ENCODE data around the gene MCRS1. TPM values are rescaled to one million over a fixed set of nuclear protein-coding genes. Genes with fewer than 3 reads are reported as not detected.

The MCRS1 gene
- polyA plus RNA-seq, 5 donors, result 46.4 to 70.3 (median 50.3) TPM

- no peak for DNase-seq
Observed at GRCh38 chr12:49557917-49558215, 10.1 kb downstream of the MCRS1 start.

- no peak for DNase-seq
Observed at GRCh38 chr12:49557187-49557916, 10.6 kb downstream of the MCRS1 start.

DNA sequence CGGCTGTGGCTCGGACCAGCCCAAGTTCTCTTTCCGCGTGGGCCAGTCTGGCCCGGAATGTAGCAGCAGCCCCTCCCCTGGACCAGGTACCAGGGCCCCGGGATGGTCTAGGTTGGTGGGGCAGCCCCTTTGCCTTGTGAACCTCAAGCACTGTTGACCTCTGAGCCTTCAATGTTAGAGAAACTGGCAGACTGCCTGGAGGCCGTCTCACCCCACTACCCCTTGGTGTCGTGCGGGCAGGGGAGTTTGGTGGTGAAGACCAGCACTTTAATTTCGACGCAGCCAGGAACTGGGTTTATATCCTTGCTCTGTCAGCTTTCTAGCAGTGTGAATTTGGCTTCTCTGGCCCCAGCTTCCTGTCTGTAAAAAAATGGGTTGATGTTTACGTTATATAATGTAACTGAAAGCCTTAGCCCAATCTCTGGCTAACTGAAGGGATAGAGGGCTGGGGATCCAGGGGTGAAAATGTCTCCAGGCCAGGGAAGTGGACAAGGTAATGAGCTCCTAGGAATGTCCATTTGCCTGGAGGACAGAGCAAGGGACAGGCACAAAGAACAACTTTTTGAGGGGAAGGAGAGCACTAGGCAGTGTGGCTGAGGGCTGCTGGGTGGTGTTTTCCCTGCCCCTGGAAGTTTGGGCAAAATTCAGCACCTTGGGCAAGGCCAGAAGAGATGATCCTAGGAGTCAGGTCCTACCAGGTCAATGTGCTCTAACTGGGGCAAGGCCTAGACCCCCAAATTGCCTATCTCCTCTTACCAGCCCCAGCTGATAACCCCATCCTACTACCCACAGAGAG is 11.4 kb downstream of the MCRS1 start:
- no peak for DNase-seq

GRCh38 chr12:49555631-49556390 is 12.1 kb downstream of the MCRS1 start:
- DNase-seq, result no peak

- DNase-seq, result no peak
Observed at GRCh38 chr12:49554266-49554665, 13.7 kb downstream of the MCRS1 start.

GRCh38 chr12:49553512-49554088 is 14.3 kb downstream of the MCRS1 start:
- no peak for DNase-seq

DNA sequence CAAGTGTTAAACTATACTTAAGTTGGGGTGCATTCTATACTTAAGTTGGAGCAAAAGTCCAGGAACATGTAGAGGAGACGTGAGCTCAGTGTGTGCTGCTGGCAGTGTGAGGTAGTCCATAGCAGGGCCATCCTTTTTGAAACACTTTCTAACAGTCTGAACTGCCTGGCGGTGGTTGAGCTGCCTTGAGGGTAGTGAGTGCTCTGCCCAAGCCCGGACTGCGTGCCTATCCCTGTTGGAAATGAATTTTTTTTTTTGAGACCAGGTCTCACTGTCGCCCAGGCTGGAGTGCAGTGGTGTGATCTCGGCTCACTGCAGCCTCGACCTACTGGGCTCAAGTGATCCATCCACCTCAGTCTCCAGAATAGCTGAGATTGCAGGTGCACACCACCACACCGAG is 15.0 kb downstream of the MCRS1 start:
- DNase-seq, result no peak

GRCh38 chr12:49552425-49552824 is 15.5 kb downstream of the MCRS1 start:
- DNase-seq, result no peak

- no peak for DNase-seq
Observed at GRCh38 chr12:49552014-49552413, 15.9 kb downstream of the MCRS1 start.

DNA sequence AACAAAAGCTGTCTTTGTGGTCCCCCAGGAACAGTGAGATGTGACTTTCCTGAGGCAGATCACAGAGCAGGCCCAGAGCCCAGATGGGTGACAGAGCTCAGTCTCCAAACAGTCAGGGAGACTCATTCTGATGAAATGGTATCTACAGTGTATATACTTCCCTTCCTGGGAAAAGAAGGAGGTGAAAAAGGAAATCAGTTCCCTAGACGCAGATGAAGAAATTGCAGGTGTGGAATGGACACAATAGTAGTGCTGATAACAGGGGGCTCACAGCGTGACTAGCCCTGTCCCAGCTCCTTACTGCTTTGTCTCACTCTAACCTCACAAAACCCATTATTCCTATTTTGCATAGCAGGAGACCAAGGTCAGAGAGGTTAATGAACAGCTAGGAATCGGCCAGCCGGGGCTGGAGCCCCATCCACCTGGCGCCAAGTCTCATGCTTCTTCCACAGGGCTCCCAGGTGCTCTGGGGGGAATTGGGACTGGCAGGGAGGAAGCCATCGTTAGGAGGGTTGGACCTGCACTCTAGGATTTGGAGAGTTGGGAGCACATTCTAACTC is 17.2 kb downstream of the MCRS1 start:
- DNase-seq, result no peak

GRCh38 chr12:49549735-49550692 is 17.9 kb downstream of the MCRS1 start:
- no peak for DNase-seq

DNA sequence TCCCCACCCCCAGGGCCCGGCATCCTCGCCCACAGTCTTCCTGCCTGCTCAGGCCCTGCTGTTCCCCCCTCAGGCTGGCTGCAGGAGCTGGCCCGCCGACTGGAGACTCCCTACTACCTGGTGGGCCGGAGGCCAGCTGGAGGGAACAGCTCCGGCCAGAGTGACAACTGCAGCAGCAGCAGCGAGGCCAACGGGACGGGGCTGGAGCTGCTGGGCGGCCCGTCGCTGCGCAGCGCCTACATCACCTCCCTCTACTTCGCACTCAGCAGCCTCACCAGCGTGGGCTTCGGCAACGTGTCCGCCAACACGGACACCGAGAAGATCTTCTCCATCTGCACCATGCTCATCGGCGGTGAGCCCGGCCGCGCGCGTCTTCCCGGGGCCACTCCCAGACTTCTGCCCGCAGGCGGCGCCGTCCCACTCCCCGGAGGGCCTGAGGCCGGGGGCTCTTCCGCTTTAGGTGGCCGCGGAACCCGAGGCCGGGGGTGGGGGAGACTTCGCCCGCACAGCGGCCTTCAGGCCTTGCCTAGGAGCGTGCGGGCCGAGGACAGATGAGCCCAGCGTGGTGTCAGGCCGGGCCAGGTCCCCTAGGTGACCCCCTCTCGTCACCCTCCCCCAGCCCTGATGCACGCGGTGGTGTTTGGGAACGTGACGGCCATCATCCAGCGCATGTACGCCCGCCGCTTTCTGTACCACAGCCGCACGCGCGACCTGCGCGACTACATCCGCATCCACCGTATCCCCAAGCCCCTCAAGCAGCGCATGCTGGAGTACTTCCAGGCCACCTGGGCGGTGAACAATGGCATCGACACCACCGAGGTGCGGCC is 18.9 kb downstream of the MCRS1 start:
- peak; percentile 38 to 50 for DNase-seq

DNA sequence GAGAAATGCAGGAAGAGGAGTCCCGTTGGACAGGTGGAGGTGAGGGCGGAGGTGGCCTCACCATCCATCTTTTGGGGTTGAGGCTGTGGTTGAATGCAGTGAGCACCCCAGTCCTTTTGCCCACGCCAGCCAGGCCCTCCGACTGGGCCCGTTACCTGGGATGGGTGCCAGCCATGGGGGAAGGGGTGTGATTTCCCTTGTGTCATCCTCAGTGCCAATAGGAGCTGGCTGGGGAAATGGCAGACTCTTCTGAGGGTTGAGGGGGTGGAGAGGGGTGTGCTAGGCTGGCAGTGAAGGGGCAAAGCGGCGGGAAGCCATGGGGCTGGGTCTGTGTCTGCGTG is 19.5 kb downstream of the MCRS1 start:
- no peak for DNase-seq

- DNase-seq, result no peak
Observed at GRCh38 chr12:49547090-49547690, 20.8 kb downstream of the MCRS1 start.

GRCh38 chr12:49546481-49546880 is 21.5 kb downstream of the MCRS1 start:
- DNase-seq, result no peak

DNA sequence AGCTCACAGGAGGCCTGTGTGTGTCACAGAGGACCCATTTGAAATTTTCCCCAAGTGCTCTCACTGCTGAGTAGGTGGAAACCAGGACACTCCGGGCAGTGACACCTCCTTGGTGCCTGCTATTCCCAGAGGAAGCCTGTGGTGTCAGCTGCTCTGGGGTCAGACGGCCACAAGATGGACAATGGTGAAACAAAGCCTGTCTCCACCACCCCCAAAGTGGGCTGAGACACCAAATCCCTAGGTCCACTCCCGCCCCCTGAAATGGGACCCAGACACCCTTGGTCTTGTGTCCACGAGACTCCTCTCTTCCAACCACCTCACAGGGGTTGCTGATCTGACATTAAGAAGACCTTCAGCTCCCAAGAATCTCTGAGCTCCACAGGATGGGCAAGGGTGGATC is 22.1 kb downstream of the MCRS1 start:
- DNase-seq, result no peak

- no peak for DNase-seq
Observed at GRCh38 chr12:49543914-49544815, 23.8 kb downstream of the MCRS1 start.

- no peak for DNase-seq
Observed at GRCh38 chr12:49543221-49543913, 24.6 kb downstream of the MCRS1 start.
